ENCODE data around the gene LAMA3.

DNA sequence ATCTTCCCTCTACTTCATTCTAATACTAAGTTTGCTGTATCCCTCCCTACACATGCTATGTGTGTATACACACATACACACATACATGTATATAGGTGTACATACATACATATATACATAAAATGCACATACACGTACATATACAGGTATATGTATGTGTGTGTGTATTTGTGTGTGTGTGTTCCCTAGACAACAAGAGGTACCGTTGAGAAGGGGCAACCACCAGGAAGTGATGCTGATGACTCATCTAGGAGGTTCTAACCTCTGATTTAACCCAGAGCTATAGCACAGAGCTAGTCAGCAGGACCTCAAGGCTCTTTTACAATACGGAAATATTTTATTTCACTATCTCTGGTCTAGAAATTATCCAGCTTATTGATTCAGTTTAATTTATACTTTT lies 139.2 kb downstream of the LAMA3 start:
- TF ChIP-seq, protein P1, sequence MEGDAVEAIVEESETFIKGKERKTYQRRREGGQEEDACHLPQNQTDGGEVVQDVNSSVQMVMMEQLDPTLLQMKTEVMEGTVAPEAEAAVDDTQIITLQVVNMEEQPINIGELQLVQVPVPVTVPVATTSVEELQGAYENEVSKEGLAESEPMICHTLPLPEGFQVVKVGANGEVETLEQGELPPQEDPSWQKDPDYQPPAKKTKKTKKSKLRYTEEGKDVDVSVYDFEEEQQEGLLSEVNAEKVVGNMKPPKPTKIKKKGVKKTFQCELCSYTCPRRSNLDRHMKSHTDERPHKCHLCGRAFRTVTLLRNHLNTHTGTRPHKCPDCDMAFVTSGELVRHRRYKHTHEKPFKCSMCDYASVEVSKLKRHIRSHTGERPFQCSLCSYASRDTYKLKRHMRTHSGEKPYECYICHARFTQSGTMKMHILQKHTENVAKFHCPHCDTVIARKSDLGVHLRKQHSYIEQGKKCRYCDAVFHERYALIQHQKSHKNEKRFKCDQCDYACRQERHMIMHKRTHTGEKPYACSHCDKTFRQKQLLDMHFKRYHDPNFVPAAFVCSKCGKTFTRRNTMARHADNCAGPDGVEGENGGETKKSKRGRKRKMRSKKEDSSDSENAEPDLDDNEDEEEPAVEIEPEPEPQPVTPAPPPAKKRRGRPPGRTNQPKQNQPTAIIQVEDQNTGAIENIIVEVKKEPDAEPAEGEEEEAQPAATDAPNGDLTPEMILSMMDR (IDR thresholded peaks at IDR 0.05): no peak
- TF ChIP-seq, protein P2, sequence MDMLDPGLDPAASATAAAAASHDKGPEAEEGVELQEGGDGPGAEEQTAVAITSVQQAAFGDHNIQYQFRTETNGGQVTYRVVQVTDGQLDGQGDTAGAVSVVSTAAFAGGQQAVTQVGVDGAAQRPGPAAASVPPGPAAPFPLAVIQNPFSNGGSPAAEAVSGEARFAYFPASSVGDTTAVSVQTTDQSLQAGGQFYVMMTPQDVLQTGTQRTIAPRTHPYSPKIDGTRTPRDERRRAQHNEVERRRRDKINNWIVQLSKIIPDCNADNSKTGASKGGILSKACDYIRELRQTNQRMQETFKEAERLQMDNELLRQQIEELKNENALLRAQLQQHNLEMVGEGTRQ (IDR thresholded peaks at IDR 0.05; ENCODE audit: borderline replicate concordance, low read depth, low read length): no peak
- TF ChIP-seq, protein P3, sequence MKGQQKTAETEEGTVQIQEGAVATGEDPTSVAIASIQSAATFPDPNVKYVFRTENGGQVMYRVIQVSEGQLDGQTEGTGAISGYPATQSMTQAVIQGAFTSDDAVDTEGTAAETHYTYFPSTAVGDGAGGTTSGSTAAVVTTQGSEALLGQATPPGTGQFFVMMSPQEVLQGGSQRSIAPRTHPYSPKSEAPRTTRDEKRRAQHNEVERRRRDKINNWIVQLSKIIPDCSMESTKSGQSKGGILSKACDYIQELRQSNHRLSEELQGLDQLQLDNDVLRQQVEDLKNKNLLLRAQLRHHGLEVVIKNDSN (IDR thresholded peaks at IDR 0.05; ENCODE audit: borderline replicate concordance, low read depth): no peak
- TF ChIP-seq YY1 (IDR thresholded peaks at IDR 0.05; ENCODE audit: low read depth) (no peak), POLR2AphosphoS5 (IDR thresholded peaks at IDR 0.05; ENCODE audit: low read depth, low read length) (no peak), RCOR1 (IDR thresholded peaks at IDR 0.05; ENCODE audit: low read length) (no peak), RAD21 (IDR thresholded peaks at IDR 0.05; ENCODE audit: low read length) (no peak), CHD2 (IDR thresholded peaks at IDR 0.05; ENCODE audit: low read length, partially characterized antibody) (no peak)
- TF ChIP-seq, protein P4, sequence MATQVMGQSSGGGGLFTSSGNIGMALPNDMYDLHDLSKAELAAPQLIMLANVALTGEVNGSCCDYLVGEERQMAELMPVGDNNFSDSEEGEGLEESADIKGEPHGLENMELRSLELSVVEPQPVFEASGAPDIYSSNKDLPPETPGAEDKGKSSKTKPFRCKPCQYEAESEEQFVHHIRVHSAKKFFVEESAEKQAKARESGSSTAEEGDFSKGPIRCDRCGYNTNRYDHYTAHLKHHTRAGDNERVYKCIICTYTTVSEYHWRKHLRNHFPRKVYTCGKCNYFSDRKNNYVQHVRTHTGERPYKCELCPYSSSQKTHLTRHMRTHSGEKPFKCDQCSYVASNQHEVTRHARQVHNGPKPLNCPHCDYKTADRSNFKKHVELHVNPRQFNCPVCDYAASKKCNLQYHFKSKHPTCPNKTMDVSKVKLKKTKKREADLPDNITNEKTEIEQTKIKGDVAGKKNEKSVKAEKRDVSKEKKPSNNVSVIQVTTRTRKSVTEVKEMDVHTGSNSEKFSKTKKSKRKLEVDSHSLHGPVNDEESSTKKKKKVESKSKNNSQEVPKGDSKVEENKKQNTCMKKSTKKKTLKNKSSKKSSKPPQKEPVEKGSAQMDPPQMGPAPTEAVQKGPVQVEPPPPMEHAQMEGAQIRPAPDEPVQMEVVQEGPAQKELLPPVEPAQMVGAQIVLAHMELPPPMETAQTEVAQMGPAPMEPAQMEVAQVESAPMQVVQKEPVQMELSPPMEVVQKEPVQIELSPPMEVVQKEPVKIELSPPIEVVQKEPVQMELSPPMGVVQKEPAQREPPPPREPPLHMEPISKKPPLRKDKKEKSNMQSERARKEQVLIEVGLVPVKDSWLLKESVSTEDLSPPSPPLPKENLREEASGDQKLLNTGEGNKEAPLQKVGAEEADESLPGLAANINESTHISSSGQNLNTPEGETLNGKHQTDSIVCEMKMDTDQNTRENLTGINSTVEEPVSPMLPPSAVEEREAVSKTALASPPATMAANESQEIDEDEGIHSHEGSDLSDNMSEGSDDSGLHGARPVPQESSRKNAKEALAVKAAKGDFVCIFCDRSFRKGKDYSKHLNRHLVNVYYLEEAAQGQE (IDR thresholded peaks at IDR 0.05; ENCODE audit: low read depth, low read length): no peak

All from SK-N-SH (cell line).